B cell (primary cell): Measurements from ENCODE around the gene TAOK2. TPM values are rescaled to one million over a fixed set of nuclear protein-coding genes. Genes with fewer than 3 reads are reported as not detected.
A peak's percentile ranks its signal among the peaks of the same experiment; 100 is the strongest.

Experiments used
- ATAC-seq: fragments of 200-7000 bp; cut with Tn5 transposase; one replicate; pipeline ENCODE4 v1.10.0; 2021; ENCODE audit warnings: low read depth, mild to moderate bottlenecking, moderate number of reproducible peaks, moderate library complexity
- CTCF ChIA-PET: fragments of 350-600 bp; sonication (Branson Sonifier 250); formaldehyde crosslinking; loops from one replicate; lab custom pipeline; 2021; ENCODE audit warnings: antibody characterized with exemption, inconsistent platforms; lab: Charles Lee
- POLR2A ChIA-PET: fragments of 350-600 bp; sonication (Branson Sonifier 250); formaldehyde crosslinking; loops from one replicate; lab custom pipeline; 2021; ENCODE audit warnings: antibody characterized with exemption; lab: Charles Lee
- DNase-seq: peaks from one replicate; pipeline ENCODE4 v3.0.0; 2013
- H2AFZ ChIP-seq: 2 replicates; pipeline ENCODE4 v1.6.1; 2012; ENCODE audit warnings: mild to moderate bottlenecking, low read depth, low read length; ENCODE audit not compliant: insufficient read depth, poor library complexity, severe bottlenecking
- H3K27ac ChIP-seq, 2 donors: 1 replicate in 1 of 2; 2 replicates in 1 of 2; pipeline ENCODE4 v1.5.1; 2012 to 2013; ENCODE audit warnings: low read length in 2 of 2, mild to moderate bottlenecking in 2 of 2, moderate library complexity in 1 of 2
- H3K27me3 ChIP-seq, 4 experiments: fragments of 200-600 bp in 1 of 4; sonication (generic) in 1 of 4; replicated peaks in 1 of 4; 1 replicate in 2 of 4; 2 replicates in 2 of 4; pipeline versions ENCODE4 v1.6.1 to v1.7.0; 2013 to 2016; ENCODE audit warnings: low read length in 3 of 4, mild to moderate bottlenecking in 2 of 4, mixed read lengths in 1 of 4, moderate library complexity in 1 of 4; ENCODE audit not compliant: insufficient read depth in 4 of 4, control insufficient read depth in 3 of 4; ENCODE audit errors: control extremely low read depth in 1 of 4
- H3K36me3 ChIP-seq, 2 experiments: replicated peaks in 1 of 2; 1 replicate in 1 of 2; 2 replicates in 1 of 2; pipeline versions ENCODE4 v1.6.1 to v1.7.1; 2013; ENCODE audit warnings: low read length in 1 of 2; ENCODE audit not compliant: insufficient read depth in 2 of 2, control insufficient read depth in 1 of 2; ENCODE audit errors: control extremely low read depth in 1 of 2, extremely low read depth in 1 of 2
- H3K4me1 ChIP-seq, 2 donors: fragments of 200-600 bp in 1 of 2; sonication (generic) in 1 of 2; 1 replicate in 1 of 2; 2 replicates in 1 of 2; pipeline versions ENCODE4 v1.5.1 to v1.6.1; 2013 to 2017; ENCODE audit warnings: low read length in 2 of 2; ENCODE audit not compliant: control insufficient read depth in 2 of 2, insufficient read depth in 2 of 2
- H3K4me2 ChIP-seq: replicated peaks from 2 replicates; pipeline ENCODE3; 2012; ENCODE audit warnings: mild to moderate bottlenecking, low read depth, low read length; ENCODE audit not compliant: poor library complexity, severe bottlenecking
- H3K4me3 ChIP-seq, 5 experiments: fragments of 200-600 bp in 1 of 5; sonication (generic) in 1 of 5; 1 replicate in 3 of 5; 2 replicates in 2 of 5; pipeline versions ENCODE4 v1.5.1 to v1.7.0; 2011 to 2016; ENCODE audit warnings: low read length in 4 of 5, mild to moderate bottlenecking in 4 of 5, low read depth in 2 of 5, control low read depth in 1 of 5, moderate library complexity in 1 of 5; ENCODE audit not compliant: insufficient read depth in 1 of 5; ENCODE audit errors: control extremely low read depth in 1 of 5, extremely low read depth in 1 of 5
- H3K79me2 ChIP-seq: fragments of 200-600 bp; sonication (generic); one replicate; pipeline ENCODE4 v1.6.0; 2016; ENCODE audit warnings: low read length; ENCODE audit not compliant: control insufficient read depth, insufficient read depth
- H3K9ac ChIP-seq: fragments of 200-600 bp; sonication (generic); 2 replicates; pipeline ENCODE4 v1.6.1; 2017; ENCODE audit warnings: mild to moderate bottlenecking, low read length, moderate library complexity
- H3K9me3 ChIP-seq, 3 donors: one replicate each; pipeline versions ENCODE4 v1.6.1 to v1.7.1; 2013; ENCODE audit warnings: low read length in 2 of 3; ENCODE audit not compliant: control insufficient read depth in 2 of 3, insufficient read depth in 1 of 3; ENCODE audit errors: control extremely low read depth in 1 of 3
- H4K20me1 ChIP-seq: 2 replicates; pipeline ENCODE4 v1.6.0; 2012; ENCODE audit warnings: mild to moderate bottlenecking, low read length; ENCODE audit not compliant: insufficient read depth, control insufficient read depth, poor library complexity, severe bottlenecking
- H3K27ac Mint-ChIP-seq: one replicate; pipeline ENCODE4 v1.8.0; 2021; ENCODE audit warnings: mixed read lengths
- H3K27me3 Mint-ChIP-seq: one replicate; pipeline ENCODE4 v1.8.0; 2021; ENCODE audit warnings: mixed read lengths
- H3K4me1 Mint-ChIP-seq: one replicate; pipeline ENCODE4 v1.8.0; 2021; ENCODE audit warnings: mixed read lengths
- H3K4me3 Mint-ChIP-seq: one replicate; pipeline ENCODE4 v1.8.0; 2021; ENCODE audit warnings: mixed read lengths
- H3K9me3 Mint-ChIP-seq: one replicate; pipeline ENCODE4 v1.8.0; 2022; ENCODE audit warnings: mixed read lengths; ENCODE audit not compliant: insufficient read depth
- CTCF ChIP-seq: fragments of 200-600 bp; IDR thresholded peaks from one replicate; pipeline ENCODE4 v1.8.0; 2022; ENCODE audit warnings: antibody characterized with exemption, mild to moderate bottlenecking
- EZH2 ChIP-seq: IDR thresholded peaks from 2 replicates; pipeline ENCODE4 v1.6.1; 2012; ENCODE audit warnings: borderline replicate concordance, low read depth, mild to moderate bottlenecking, moderate library complexity, low read length; ENCODE audit not compliant: insufficient read depth, poor library complexity, severe bottlenecking
- WGBS: methylation state at CpG from one replicate; pipeline ENCODE4 v1.1.5; 2013; ENCODE audit warnings: missing lambda C conversion rate; ENCODE audit not compliant: insufficient coverage; 5-methylcytosine and 5-hydroxymethylcytosine counted together
- intact Hi-C: fragments of 100-400 bp; cut with micrococcal nuclease; formaldehyde crosslinking; loops from one replicate; pipeline ENCODE4 v1.10.0; 2022
- polyA plus RNA-seq: library from polyadenylated mRNA; depleted of rRNA; stranded (reverse); fragments of >200 nt; gene quantifications from 2 replicates; pipeline ENCODE4 v1.2.3, GENCODE V29; 2012
- total RNA-seq, 2 donors: library from RNA; stranded (reverse); fragments of 120-200 nt in 1 of 2; gene quantifications; 1 replicate in 1 of 2; 2 replicates in 1 of 2; pipeline versions ENCODE4 v1.2.3 to v1.2.4, GENCODE V29; 2013 to 2022

The TAOK2 gene
- total and polyA plus RNA-seq, 2 donors (not counting 1 experiment from before 2014, with no cell fraction given): 30.3 to 50.8 TPM

- peaks cover 0 to 15% (median 0%) of the 10 kb centered on the region in 3 donors for H3K9me3 ChIP-seq
- TF ChIP-seq EZH2: no peak
- no peak for TF ChIP-seq CTCF
- H3K4me3 ChIP-seq: no peak within 1 kb of the TSS
- peaks cover 10% of the 10 kb centered on the region for H3K4me1 Mint-ChIP-seq
- peaks cover 10 to 21% of the 10 kb centered on the region in 2 donors for H3K4me1 ChIP-seq
- peak within 1 kb of the TSS; percentile 49 for H3K4me3 Mint-ChIP-seq
- no peak within 1 kb of the TSS for H3K27ac Mint-ChIP-seq
- H3K27me3 Mint-ChIP-seq: peaks cover 60% of the 10 kb centered on the region
- POLR2A ChIA-PET: interaction anchor here (0.5 kb wide), 1 partner anchor 241 kb away, joined by 3 read pairs; the partner anchor contains the start of gene KIF22
- ATAC-seq (peak; percentile 31), DNase-seq (no peak)
- no peaks in the 10 kb centered on the region for H3K36me3 ChIP-seq
- no peak within 1 kb of the TSS for H3K27ac ChIP-seq
- peak within 1 kb of the TSS; percentile 56 for H3K4me2 ChIP-seq
- H2AFZ ChIP-seq: no peak within 1 kb of the TSS
- H4K20me1 ChIP-seq: no peaks in the 10 kb centered on the region
- no peaks in the 10 kb centered on the region for H3K79me2 ChIP-seq
- WGBS: under 1% methylated on average over 19 of the region's 27 CpGs
- intact Hi-C loops: no loop called here
- CTCF ChIA-PET: interaction anchor here (1.0 to 3.3 kb wide), 7 partner anchors 9 to 339 kb away, joined by 3 to 18 read pairs (median 5); no protein-coding TSS in a partner anchor
- H3K9me3 Mint-ChIP-seq: no peaks in the 10 kb centered on the region
- no peak within 1 kb of the TSS for H3K9ac ChIP-seq
- peaks cover 0 to 61% (median 29%) of the 10 kb centered on the region in 4 experiments for H3K27me3 ChIP-seq
Observed at GRCh38 chr16:30030841-30031413, 57.3 kb downstream of the TAOK2 start, which contains the start of gene TLCD3B. Gene TLCD3B (minus strand): TSS chr16:30031271. CDS start chr16:30030527, 744 bp downstream.

- no peaks in the 10 kb centered on the region for H3K9me3 Mint-ChIP-seq
- ChIA-PET CTCF (interaction anchor here (1.0 to 3.3 kb wide), 9 partner anchors 8 to 340 kb away, joined by 3 to 18 read pairs (median 5); partner anchors contain the start of gene C16orf92), POLR2A (interaction anchor here (0.5 kb wide), 1 partner anchor 241 kb away, joined by 3 read pairs; the partner anchor contains the start of gene KIF22)
- no peak overlapping the region for H3K27ac ChIP-seq
- peaks cover 59% of the 10 kb centered on the region for H3K27me3 Mint-ChIP-seq
- peak overlapping the region; percentile 19 for H3K4me3 Mint-ChIP-seq
- no peak overlapping the region for H2AFZ ChIP-seq
- peak overlapping the region; percentile 56 for H3K4me2 ChIP-seq
- H3K9me3 ChIP-seq: peaks cover 0 to 15% (median 0%) of the 10 kb centered on the region in 3 donors
- TF ChIP-seq CTCF (no peak), EZH2 (no peak)
- intact Hi-C loops: no loop called here
- H4K20me1 ChIP-seq: no peaks in the 10 kb centered on the region
- H3K4me1 Mint-ChIP-seq: peaks cover 10% of the 10 kb centered on the region
- H3K4me3 ChIP-seq: no peak overlapping the region
- WGBS: 15% methylated on average over 6 of the region's 11 CpGs
- H3K4me1 ChIP-seq: peaks cover 10 to 21% of the 10 kb centered on the region in 2 donors
- no peak for ATAC-seq
- H3K36me3 ChIP-seq: no peaks in the 10 kb centered on the region
- H3K9ac ChIP-seq: no peak overlapping the region
- no peaks in the 10 kb centered on the region for H3K79me2 ChIP-seq
- no peak overlapping the region for H3K27ac Mint-ChIP-seq
- no peak for DNase-seq
- peaks cover 0 to 61% (median 29%) of the 10 kb centered on the region in 4 experiments for H3K27me3 ChIP-seq
Observed at GRCh38 chr16:30031477-30031918, 57.8 kb downstream of the TAOK2 start.
